GM19395 (cell line): ENCODE data around the gene TMEM30A.

ENCODE experiments used
- ATAC-seq: cut with Tn5 transposase; IDR thresholded peaks from one replicate; pipeline ENCODE4 v1.9.1; 2021; ENCODE audit warnings: mild to moderate bottlenecking, moderate library complexity; ENCODE audit not compliant: unreplicated experiment

Gene TMEM30A

DNA sequence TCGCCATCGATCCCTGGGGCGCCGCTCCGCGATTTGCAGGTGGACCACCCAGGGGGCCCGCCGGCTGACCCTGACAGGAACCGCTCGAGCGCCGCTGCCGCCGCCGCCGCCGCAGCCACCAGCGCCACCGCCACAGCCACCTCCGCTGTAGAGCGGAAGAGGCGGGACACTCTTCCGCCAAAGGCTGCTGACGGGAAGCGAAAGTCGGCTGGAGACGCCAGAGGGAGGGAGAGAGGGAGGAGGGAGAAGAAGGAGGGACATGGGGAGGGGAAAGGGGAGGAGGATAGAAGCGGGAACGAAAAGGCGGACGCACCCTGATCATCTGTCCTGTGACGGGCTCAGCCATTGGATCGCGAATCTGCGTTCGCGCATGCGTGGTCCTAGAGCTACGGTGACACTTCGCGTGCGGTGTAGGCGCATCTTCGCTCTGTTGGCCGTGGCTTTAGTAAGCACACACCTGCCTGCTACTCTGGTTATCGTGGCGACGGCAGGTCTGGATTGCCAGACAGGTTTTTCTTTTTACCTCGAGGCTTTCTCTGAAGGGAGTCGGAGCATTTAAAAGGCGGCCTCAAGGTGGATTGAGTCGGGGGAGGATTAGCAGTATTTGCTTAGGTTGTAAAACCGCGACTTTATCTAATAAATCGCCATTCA lies at the start of gene TMEM30A:
Gene TMEM30A (minus strand): TSS at position 161 of the 651 bp plus-strand sequence. CDS start 154 bp downstream, at position 7.
- ATAC-seq: peak; percentile 89

DNA sequence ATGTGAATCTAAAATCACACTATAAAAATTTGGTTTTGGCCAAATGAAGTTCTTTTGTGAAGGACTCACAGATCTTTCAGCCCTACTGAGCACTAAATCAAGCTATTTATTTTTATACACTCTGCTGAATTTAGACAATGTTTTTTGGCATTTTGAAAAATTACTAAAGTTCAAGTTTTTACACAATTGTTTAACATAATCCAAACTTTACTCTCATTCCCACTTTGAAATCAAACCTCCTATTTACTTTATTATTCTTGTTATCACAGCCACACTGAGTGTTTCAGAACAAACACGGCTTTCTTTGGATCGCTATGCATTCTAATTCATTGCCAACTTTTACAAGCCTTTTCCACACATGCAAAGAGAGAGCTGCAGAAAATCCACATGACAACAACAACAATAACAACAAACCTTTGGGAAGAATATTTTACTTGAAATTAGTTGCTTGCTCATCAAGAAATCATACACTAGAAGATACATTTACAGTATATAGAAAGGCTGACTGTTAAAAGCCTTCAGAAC lies 49.1 kb upstream of the TMEM30A start:
- ATAC-seq: no peak

DNA sequence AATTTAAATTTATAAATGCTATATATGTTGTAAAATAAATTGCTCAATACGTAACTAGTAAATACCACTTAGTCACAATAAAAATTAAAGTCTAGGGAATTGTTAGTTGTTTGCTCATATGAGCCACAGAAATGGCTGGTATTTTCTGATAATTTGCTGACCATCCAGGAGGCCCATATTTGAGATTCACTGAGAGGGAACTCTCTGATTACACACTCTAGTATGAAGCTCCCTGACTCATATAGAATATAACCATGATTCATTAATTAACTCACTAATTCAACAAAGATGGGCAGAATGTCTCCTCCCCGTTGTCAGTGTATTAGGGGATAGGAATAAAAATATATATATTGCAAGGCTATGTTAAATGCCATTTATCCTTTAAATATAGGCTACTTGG lies 46.6 kb upstream of the TMEM30A start:
- ATAC-seq: no peak

DNA sequence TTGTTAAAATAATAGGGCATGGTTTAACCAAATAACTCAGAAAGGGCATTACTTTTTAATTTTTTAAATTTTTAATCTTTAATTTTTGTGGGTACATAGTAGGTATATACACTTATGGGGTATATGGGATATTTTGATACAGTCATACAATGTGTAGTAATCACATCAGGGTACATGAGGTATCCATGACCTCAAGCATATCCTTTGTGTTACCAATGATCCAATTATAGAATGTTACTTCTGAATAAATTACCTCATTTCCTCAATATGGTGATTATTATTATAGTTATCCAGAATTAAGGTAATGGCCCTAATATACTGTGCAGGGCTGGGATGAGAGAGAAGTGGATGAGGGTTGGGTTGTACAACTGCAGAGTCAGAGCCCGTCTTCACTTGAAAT lies 45.1 kb upstream of the TMEM30A start:
- ATAC-seq: no peak

DNA sequence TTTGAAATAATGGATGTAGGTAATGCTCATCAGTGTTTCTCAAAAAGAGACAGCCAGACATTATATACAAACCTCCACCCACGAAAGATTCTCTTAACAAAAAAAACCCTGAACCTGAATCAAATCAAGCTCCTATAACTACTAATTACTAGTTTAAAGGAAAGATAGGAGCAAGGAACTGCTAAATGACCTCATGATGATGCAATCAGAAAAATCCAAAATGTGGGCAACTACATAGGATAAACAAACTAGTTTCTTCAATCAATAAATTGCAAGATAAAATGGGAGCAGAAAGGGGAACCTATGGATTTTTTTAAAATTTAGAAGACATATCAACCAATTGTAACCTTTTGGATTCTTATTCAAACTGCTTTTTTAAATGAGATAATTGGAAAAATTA lies 43.2 kb upstream of the TMEM30A start:
- no peak for ATAC-seq

DNA sequence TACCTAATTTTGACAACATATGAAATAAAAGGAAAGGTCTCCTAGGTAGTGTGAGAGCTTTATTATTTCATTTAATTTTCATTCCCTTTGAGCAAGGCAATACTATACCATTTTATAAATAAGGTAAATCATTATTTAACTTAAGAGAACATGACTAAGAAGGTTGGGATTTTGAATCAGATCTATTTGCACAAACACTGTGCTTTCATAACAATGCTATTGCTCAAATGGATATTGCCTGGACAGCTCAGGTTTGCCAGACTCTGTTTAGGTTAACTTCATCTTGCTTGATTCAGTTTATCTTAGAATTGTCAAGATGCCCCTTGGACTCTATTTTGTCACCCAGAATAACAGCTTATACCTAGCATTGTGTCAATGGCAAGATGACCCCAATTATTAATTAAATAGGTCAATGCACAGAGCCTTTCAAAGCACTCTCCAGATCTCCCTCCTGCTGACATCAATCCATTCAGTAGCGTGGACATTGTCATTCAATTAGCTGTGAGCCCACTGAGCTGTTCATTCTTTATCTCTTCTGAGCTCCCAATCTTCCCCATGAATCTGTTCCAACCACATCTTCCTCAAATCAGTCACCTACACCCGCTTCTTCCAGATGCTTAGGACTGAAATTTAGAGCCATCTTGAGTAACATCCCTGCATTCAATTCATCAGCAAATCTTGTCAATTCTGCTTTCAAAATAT lies 42.1 kb upstream of the TMEM30A start:
- no peak for ATAC-seq

DNA sequence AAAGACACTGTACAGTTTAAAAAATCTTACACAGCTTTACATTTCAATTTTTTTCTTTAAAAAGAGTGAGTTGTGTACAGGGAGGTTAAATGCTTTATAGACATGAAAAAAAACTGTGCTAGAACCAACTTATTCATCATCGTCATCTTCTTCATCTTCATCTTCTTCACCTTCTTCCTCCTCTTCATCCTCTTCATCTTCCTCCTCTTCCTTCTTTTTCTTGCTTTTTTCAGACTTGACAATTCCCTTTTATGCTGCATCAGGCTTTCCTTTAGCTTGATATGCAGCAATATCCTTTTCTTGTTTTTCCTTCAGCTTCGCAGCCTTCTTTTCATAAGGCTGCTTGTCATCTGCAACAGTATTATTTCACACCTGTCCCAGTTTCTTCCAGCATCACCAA lies 34.3 kb upstream of the TMEM30A start:
- ATAC-seq: no peak

DNA sequence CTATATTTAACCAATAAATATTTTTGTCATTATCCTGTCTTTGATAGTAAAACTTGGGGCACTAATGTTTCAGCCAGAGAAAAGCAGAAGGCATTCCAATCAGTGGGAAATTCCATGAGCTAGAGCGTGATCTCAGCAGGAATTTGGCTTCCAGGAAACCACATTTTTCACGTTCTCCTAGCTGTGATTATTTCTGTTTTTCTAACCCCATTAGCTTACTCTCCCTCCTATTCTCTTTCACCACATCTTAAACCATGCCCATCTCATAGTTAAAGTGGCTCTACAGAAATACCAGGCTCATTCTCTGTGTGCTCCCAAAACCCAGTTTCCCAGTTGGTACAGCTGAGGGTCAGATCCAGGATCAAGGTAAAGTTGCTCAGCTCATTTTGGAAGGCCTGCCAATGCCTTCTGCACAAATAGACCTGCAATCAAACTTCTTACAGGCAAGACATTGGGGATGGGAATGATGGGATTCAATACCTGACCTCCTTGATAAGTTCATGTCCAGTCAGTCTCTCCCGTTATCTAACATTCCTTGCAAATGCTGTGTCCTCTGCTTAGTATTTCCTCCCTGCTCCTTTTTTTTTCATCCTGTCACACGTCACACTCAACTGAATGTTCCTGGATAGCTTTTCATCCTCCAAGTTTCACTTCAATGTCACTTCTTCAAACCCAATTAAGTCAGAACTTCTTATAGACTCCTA lies 33.1 kb upstream of the TMEM30A start:
- ATAC-seq: no peak

DNA sequence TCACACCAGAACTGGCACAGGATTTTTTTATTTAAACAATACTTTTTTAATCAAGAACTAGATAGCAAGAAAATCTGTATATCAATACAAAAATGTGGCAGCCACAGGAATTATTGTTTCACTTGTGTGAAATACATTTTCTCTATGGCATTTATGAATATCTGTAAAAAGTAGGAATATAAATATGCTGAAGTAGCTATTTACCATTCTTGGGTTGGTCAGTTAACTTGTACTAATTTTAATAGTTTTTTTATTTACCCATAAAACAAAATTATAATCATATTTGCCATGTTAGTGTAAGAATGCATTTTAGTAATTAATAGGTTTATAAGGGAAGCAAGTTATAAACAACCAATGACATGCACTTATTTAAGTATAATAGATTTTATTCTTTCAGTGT lies 31.4 kb upstream of the TMEM30A start:
- no peak for ATAC-seq

DNA sequence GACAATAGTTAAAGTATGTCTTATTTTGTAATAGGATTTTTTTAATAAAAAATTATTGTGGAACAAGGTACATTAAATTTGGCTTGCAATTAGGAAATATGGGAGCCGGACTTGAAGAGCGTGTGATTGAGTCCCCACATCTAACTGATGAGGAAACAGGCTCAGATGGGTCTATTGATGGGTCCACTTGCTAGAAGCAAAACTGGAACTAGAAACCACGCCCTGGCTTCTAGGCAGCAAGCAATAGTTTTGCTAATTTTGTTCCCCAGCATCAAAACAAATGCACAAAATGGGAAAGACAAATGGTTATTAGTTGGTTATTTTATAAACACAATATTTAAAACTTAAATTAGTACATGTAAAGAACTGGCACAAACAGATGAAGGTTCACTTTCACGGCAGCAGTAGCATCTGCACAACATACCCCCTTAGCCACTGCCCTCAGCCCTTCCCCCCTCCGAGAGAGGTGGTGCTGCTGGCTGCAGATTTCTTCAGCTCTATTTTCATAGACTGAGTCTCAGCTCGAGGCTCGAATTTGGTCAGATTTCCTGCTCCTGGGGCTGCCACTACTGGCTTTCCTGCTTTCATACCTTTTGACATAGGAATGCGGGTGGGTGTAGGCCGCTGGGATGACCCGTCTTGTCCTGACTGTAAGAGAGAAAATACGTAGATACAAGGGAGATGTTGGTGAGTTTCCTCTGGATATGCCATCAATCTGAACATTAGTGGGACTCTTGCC lies 23.8 kb upstream of the TMEM30A start:
- no peak for ATAC-seq

DNA sequence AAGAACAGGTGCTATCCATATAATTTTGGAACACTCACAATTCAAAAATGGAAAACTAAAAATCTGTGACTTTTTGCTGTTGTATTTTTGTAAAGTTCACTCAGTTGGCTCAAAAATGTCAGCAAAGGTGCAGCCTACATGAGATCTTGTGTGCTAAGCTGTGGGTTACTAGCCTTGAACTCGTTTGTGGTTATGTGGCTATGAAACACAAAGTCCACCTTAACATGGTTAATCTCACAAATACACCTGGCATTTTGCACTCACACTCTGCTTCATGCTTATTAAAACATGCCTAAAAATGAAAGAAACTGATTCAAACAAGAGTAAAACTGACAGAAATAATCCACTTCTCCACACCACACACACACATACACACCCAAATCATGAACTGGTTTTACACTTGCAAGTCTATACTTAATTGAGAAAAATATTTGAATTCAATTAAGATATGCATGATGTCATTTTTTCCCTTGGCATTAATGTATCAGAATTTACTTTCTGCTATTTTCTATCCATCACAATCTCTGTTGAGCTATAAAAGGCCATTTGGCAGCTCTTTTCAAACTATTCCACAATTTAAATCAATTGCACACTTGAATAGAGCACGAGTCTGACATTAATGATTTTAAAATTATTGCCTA lies 22.9 kb upstream of the TMEM30A start:
- ATAC-seq: no peak

DNA sequence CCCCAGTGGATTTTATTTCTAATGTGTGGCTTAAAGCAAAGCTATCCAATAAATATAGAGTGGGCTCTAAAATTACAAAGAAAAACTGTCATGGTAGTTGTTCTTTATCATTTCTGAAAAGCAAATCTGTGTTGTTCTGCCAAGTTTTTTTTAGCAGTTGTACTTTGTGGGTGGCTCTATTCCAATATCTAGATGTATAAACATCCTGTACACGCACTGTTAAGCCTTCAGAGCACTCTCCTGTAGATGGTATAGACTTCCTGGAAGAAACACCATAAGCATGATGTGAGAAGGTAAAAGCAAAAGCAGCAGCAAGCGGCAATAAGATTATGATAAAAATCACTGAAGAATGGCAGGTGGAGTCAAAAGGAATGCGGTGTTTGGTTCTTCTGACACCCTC lies 21.5 kb upstream of the TMEM30A start:
- ATAC-seq: no peak

DNA sequence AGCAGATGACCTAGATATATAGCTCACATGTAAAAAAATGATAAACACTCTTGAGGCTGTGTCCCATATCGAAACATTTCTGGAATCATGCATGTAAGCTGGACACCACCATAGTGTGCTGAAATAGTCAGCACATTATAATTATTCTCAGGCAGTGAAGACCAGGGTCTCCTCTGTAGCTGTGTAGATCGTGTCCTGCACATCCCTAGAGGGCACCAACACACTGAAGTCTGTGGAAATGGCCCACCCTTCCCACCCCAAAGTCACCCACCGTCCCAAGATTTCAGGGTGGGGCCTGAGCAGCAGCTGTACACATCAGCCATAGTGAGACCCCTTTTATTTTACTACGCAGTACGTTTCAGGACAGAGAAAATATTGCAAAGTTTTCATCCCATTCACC lies 21.0 kb upstream of the TMEM30A start:
- ATAC-seq: no peak

DNA sequence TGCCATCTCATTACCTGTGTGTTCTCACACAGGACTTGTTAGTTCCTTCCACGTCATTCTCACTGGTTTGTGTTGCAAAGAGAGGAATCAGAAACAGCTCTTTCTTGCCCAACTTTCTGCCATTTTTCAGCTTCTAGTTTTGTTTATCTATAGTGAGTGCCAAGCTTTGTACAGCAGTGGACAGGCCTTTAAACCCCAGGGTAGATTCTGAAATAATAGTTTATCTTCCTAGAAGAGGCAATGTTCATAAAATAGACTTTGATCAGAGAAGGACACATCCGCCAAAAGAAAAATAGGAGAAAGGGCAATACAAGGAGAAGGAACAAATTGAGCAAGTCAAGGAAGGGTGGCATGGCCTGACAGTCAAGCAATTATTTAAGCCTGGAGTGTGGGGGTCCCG lies 17.7 kb upstream of the TMEM30A start:
- ATAC-seq: no peak

DNA sequence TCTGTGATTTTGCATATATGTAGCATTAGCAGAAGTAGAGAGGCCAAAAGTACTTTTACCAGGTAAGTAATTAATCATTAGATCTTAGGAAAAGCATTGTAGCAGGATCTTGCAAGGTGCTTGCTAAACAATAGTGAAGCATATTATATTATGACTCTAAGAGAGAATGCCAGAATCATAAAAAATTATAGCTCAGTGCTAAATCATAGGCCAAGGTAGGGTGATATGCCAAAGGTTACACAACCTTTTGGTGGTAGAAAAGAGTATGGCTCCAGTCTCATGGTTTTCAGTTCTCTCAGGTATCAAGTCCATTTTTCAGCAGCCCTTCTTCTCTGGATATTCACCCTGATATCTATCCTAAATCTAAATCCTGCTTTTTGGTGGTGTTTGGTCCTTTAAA lies 16.9 kb upstream of the TMEM30A start:
- no peak for ATAC-seq

DNA sequence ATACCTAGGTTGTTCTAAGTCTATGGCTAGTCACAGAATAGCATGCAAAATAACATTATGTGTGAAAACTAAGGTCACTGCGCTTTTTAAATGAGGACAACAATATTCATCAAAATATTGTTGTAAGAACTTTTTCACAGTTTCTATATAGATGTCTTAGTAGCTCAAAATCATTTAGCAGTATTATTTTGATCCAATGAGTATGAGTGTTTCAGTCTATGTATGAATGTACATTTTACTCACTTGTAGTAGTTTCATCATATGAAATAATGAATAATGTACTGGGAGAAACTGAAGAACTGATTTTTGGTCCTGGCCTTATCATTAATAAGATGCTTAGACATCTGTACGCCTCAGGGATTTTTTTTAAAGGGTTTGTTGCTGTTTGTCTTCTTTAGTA lies 16.5 kb upstream of the TMEM30A start:
- ATAC-seq: no peak

DNA sequence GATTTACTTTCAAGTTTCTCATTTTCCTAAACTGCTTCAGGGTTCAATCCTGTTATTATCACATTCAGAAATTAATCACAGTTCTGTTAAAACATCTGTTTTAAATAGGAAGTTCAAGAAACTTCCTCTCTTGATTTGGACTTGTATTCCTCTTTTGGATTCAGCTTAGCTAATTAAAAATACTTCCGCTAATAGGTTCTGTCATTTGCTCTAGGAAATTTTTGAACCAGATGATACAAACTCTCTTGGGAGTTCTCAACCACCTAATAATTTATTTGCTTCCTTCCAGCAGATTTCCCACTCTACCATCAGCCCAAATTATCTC lies 15.9 kb upstream of the TMEM30A start:
- ATAC-seq: no peak

DNA sequence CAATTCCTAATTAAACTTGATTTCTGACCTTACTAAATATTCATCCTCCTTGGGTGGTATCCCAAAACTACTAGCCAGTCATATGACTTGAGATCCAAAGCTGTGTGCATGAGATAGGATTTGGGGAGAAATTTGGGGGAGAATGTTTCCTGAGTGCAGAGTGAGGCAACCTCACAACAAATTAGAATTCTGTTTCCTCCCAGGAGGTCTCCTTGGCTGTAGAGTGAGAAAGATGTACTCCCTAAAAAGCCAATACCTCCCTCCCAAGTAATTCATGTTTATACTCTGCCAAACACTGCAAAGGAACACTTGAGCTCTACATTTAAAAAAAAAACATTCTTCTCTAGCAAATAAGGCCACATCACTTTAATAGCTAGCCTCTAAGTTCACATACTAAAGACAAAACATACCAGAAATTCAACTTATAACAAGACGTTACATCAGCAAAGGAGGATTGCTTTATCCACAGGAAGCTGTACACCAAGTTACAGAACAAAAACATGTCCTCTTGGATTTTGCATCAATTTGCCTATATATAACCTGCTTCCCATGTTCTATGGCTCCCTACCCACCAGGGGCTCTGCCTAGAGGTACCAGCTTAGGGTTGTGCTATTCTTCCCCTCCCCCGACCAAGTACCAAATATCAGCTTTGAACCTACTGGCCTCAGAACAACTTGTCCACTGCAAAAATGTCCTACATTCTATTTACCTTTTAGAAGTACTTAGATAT lies 15.4 kb upstream of the TMEM30A start:
- no peak for ATAC-seq

DNA sequence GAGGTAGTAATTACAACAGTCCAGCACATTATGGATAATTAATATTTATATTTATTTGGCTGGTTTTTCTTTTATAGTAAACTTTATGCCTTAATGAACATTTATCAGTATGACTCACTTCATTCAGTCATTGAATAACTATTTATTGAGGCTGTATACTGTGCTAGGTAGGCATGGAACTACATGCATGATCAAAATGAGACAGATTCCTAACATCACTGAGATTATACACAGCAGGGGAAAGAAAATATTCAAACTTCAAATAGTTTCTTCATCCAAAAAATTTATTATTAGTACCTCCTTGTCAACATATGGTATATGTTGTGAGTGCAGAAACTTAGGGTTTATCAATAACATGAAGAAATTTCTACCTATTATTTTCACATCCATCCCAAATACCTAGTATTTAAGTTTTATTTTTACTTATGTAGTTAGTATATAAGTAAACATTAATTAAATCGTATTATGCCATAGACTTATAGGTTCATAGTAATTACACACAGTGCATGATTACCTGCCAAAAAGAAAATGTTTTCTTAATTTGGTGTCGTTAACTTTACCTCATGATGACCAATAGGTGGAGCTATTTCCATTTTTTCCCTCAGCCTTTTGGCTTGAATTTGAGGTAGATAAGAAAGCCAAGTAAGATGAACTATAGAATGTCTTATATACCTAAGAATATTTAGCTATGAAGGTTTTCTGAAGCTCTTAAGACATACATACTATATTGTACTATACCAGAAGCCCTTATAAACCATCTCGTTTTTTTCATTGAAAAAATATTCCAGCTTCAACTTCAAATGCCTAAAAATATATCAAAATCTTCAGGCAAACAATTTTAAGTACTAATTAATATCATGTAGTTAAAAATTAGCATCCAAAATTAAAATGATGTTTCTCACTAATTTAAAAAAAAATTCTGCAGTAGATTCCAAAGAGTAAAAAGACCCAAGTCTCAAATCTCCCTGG lies 12.5 kb upstream of the TMEM30A start:
- peak; percentile 85 for ATAC-seq
